Measurements from ENCODE around the gene CHRM1.

CHRM1 gene

DNA sequence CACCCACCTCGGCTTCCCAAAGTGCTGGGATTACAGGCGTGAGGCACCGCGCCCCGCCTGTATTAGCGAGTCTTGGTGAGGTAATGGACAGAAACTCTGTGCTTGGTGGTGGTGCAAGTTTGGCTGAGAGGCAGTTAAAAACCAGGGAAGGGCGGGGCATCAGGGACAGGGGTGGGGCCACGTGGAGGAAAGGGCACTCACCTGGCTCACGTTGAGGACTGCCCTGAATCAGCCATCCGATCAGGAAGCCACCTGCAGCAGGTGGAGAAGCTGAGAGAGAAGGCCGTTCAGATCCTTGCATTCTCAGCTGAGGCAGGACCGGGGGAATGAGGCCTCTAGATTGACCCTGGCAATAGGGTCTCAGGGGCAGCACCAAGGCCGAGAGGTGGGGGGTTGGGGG is 12.1 kb upstream of the CHRM1 start:
- no peak overlapping the region for H3K4me3 ChIP-seq (ENCODE audit: low read length)
- no peak for DNase-seq (ENCODE audit: low read depth)
- TF ChIP-seq, protein P1, sequence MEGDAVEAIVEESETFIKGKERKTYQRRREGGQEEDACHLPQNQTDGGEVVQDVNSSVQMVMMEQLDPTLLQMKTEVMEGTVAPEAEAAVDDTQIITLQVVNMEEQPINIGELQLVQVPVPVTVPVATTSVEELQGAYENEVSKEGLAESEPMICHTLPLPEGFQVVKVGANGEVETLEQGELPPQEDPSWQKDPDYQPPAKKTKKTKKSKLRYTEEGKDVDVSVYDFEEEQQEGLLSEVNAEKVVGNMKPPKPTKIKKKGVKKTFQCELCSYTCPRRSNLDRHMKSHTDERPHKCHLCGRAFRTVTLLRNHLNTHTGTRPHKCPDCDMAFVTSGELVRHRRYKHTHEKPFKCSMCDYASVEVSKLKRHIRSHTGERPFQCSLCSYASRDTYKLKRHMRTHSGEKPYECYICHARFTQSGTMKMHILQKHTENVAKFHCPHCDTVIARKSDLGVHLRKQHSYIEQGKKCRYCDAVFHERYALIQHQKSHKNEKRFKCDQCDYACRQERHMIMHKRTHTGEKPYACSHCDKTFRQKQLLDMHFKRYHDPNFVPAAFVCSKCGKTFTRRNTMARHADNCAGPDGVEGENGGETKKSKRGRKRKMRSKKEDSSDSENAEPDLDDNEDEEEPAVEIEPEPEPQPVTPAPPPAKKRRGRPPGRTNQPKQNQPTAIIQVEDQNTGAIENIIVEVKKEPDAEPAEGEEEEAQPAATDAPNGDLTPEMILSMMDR (conservative IDR thresholded peaks at IDR 0.05; ENCODE audit: low read depth, low read length), result no peak

DNA sequence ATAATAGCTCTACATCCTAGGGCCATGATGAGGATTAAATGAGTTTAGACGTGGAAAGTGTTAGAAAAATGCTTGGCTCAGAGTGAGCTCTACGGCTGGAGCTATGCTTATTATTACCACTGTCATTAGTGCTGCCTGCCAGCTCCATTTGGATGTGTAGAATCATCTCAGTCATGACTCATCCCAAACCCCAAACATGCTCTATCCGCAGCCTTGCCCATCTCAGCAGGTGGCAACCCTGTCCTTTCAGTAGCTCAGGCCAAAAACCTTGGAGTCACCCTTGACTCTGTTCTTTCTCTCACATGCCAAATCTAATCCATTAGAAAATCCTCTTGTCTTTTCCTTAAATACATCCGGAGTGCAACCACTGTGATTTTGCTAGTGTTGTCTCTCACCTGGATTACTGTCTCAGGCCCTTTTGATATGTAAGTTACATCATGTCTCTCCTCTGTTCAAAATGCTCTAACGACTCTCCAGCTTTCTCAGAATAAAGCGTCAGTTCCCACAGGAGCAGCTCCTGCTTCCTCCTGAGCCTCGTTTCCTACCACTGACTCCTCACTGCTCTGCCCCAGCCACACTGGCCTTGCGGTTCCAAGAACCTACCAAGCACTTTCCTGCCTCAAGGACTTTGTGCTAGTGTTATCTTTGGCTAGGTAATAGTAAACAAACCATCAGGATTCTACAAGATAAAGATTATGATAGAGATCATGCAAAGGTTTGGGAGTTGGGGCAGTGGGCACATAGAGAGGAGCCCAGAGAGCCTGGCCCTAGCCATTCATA is 10.5 kb upstream of the CHRM1 start:
- no peak for DNase-seq (ENCODE audit: low read depth)
- H3K4me3 ChIP-seq (ENCODE audit: low read length), result no peak overlapping the region
- TF ChIP-seq, protein P1 (conservative IDR thresholded peaks at IDR 0.05; ENCODE audit: low read depth, low read length), result no peak

DNA sequence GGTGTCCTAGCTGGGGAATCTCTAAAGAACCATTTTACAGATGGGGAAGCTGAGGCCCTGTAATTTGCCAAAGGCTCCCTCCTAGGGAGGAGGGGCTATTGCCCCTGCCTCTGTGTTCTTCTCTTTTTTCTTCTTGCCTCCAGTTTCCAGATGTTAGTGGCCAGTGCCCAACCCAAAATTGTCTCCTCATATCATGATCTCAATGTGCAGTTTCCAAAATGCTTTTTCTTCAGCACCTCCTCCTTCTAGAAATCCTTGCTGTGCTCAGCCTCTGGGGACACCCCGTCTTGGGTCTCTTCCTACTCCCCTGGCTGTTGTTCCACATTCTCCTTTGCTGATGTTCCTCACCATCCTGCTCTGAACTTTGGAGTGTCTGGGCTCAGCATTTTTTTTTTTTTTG is 9.5 kb upstream of the CHRM1 start:
- DNase-seq (ENCODE audit: low read depth), result no peak
- H3K4me3 ChIP-seq (ENCODE audit: low read length), result no peak overlapping the region
- TF ChIP-seq, protein P1 (conservative IDR thresholded peaks at IDR 0.05; ENCODE audit: low read depth, low read length), result no peak

DNA sequence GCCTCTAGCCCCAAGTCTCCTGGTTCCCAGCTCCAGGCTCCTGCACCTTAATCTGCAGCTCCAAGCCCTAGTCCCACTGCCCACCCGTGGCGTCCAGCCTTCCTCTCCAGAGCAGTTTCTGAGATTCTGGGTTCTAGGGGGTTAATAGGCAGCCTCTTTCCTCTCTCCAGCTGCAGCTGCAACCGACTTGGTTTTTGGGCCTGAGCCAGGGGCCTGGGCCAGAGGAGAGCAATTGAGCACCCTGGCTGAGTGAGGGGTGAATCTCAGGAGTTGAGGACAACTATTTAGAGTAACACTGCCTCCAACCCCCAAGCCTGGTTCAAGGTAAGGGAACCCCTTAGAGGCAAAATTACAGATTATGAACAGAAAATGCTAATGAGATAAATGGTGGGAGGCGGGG is 9.0 kb upstream of the CHRM1 start:
- no peak overlapping the region for H3K4me3 ChIP-seq (ENCODE audit: low read length)
- DNase-seq (ENCODE audit: low read depth), result no peak
- TF ChIP-seq, protein P1 (conservative IDR thresholded peaks at IDR 0.05; ENCODE audit: low read depth, low read length), result no peak

DNA sequence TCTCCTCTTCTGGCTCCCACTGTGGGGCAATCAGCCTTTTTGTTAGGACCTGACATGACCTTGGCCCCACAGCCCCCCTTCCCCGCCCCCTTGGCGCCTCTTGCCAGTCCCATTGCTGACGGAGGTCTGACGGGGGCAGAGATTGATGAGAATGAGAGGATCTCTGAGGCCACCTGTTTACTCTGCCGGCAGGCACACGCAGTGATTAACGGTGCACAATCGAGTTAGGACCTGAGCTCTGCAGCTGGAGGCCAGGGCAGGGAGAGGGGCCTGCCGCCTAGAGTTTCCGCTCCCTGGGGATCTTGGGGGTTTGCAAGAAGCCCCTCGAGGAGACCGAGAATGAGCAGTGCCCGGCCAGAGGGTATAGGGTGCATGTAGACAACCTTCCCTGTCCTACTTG is 6.8 kb upstream of the CHRM1 start:
- no peak overlapping the region for H3K4me3 ChIP-seq (ENCODE audit: low read length)
- no peak for DNase-seq (ENCODE audit: low read depth)
- TF ChIP-seq, protein P1 (conservative IDR thresholded peaks at IDR 0.05; ENCODE audit: low read depth, low read length), result no peak

DNA sequence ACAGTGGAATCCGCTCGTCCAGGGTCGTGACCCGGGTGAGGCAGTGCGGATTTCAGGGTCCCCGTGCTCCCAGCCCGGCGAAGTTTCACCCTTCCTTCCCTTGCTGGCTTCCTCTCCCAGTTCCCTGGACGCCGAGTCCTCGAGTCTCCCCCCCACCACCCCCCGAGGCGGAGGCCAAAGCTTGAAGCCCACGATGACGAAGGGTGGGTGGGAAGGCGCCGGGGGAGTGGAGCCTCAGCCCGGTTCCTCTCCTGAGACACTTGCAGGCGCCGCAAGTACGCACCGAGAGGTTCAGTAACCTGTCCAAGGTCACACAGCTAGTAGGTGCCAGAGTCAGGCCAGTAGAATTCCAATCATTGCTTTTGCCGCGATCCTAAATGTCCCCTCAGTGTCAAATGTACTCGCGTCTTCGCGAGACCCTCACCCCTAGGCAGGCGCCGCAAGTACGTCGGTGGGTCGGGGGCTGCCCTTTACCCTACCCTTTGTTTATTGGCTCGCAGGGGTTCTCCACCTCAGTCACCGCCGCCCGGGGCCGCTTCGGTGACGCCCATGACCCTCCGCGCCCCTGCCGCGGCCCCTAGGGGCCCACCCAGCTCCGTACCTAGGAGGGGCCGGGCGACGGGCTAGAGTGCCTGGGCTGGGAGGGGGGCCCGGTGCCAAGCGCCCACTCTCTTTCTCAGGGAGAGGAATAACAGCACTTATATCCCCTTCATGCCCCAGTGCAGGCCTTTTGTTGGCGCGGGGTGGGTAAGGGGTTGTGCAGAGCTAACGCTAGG is 5.7 kb upstream of the CHRM1 start:
- no peak overlapping the region for H3K4me3 ChIP-seq (ENCODE audit: low read length)
- TF ChIP-seq, protein P1 (conservative IDR thresholded peaks at IDR 0.05; ENCODE audit: low read depth, low read length), result no peak

More for the DNA sequence above, 5.7 kb upstream of the CHRM1 start:
- no peak for DNase-seq (ENCODE audit: low read depth)

All from retinal pigment epithelial cell (primary cell).